ENCODE results near the gene SEC22C.

DNA sequence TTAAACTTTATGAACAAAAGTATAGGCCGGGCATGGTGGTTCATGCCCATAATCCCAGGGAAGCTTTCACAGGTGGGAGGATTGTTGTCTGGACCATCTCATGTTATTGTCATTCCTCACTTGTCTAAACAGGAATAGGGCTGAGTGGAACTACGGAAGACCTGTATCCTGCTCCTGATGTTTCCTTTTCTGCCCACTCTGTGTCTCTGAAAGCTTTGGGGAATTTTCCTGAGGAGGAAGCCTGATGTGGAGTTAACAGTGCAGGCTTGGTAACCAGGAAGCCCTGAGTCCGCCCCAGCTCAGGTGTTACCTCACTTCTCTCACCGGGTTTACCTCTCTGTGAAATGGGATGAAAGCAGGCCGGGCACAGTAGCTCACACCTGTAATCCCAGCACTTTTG is 6.9 kb upstream of the SEC22C start:
- no peak for TF ChIP-seq EZH2 (IDR thresholded peaks at IDR 0.05)
- TF ChIP-seq, protein P1, sequence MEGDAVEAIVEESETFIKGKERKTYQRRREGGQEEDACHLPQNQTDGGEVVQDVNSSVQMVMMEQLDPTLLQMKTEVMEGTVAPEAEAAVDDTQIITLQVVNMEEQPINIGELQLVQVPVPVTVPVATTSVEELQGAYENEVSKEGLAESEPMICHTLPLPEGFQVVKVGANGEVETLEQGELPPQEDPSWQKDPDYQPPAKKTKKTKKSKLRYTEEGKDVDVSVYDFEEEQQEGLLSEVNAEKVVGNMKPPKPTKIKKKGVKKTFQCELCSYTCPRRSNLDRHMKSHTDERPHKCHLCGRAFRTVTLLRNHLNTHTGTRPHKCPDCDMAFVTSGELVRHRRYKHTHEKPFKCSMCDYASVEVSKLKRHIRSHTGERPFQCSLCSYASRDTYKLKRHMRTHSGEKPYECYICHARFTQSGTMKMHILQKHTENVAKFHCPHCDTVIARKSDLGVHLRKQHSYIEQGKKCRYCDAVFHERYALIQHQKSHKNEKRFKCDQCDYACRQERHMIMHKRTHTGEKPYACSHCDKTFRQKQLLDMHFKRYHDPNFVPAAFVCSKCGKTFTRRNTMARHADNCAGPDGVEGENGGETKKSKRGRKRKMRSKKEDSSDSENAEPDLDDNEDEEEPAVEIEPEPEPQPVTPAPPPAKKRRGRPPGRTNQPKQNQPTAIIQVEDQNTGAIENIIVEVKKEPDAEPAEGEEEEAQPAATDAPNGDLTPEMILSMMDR (IDR thresholded peaks at IDR 0.05), result no peak

Data from neural progenitor cell (in vitro differentiated cells).